SK-N-SH (cell line): ENCODE data around the gene TMEM44. TPM values are rescaled to one million over a fixed set of nuclear protein-coding genes. Genes with fewer than 3 reads are reported as not detected.
A peak's percentile ranks its signal among the peaks of the same experiment; 100 is the strongest.

Experiments used
- CTCF ChIA-PET: fragments of 300-600, 350-600 bp; formaldehyde crosslinking; extraction: SDS; loops from one replicate; lab custom pipeline; 2021; lab: Yijun Ruan, JAX
- POLR2A ChIA-PET: fragments of 350-600 bp; sonication (Branson Sonifier 250); formaldehyde crosslinking; extraction: SDS; loops from one replicate; lab custom pipeline; 2020; ENCODE audit warnings: antibody characterized with exemption, inconsistent platforms; lab: Yijun Ruan, JAX
- DNase-seq: peaks from one replicate; pipeline ENCODE4 v3.0.0; 2012
- H2AFZ ChIP-seq: fragments of 200-600 bp; sonication (generic); 2 replicates; pipeline ENCODE4 v1.8.1; 2016; ENCODE audit warnings: antibody characterized with exemption, mild to moderate bottlenecking, low read depth
- H3F3A ChIP-seq: fragments of 200-600 bp; sonication (generic); replicated peaks from 2 replicates; pipeline ENCODE3; 2016; ENCODE audit warnings: antibody characterized with exemption, mild to moderate bottlenecking; ENCODE audit not compliant: insufficient read depth
- H3K27ac ChIP-seq, 2 experiments: fragments of 200-500 bp in 1 of 2; fragments of 200-600 bp in 1 of 2; sonication (Bioruptor generic) in 1 of 2; sonication (generic), shearing (Covaris generic) in 1 of 2; 2 replicates each; pipeline versions ENCODE4 v1.5.1 to v1.6.1; 2014 to 2016; ENCODE audit warnings: low read depth in 2 of 2, inconsistent platforms in 1 of 2, low read length in 1 of 2, mild to moderate bottlenecking in 1 of 2, mixed read lengths in 1 of 2
- H3K27me3 ChIP-seq: fragments of 200-600 bp; sonication (generic), shearing (Covaris generic); 2 replicates; pipeline ENCODE4 v1.6.1; 2016; ENCODE audit warnings: mixed run types; ENCODE audit not compliant: insufficient read depth
- H3K36me3 ChIP-seq, 2 experiments: fragments of 200-500 bp in 1 of 2; fragments of 200-600 bp in 1 of 2; sonication (Bioruptor generic) in 1 of 2; sonication (generic) in 1 of 2; replicated peaks in 1 of 2; 2 replicates each; pipeline versions ENCODE3 to v1.5.1; 2014 to 2016; ENCODE audit warnings: low read length in 1 of 2, mild to moderate bottlenecking in 1 of 2; ENCODE audit not compliant: insufficient read depth in 2 of 2, control insufficient read depth in 1 of 2
- H3K4me1 ChIP-seq, 2 experiments: fragments of 200-500 bp in 1 of 2; fragments of 200-600 bp in 1 of 2; sonication (Bioruptor generic) in 1 of 2; sonication (generic), shearing (Covaris generic) in 1 of 2; 2 replicates each; pipeline versions ENCODE4 v1.5.1 to v1.6.1; 2014 to 2016; ENCODE audit warnings: low read depth in 1 of 2, low read length in 1 of 2, mixed run types in 1 of 2; ENCODE audit not compliant: insufficient read depth in 2 of 2, control insufficient read depth in 1 of 2
- H3K4me2 ChIP-seq: fragments of 200-600 bp; sonication (generic), shearing (Covaris generic); 2 replicates; pipeline ENCODE4 v1.6.1; 2017; ENCODE audit warnings: mixed run types
- H3K4me3 ChIP-seq, 2 experiments: fragments of 200-500 bp in 1 of 2; fragments of 200-600 bp in 1 of 2; sonication (Bioruptor generic) in 1 of 2; sonication (generic), shearing (Covaris generic) in 1 of 2; 2 replicates each; pipeline versions ENCODE4 v1.5.1 to v1.8.1; 2014 to 2016; ENCODE audit warnings: low read depth in 2 of 2, inconsistent platforms in 1 of 2, low read length in 1 of 2, mild to moderate bottlenecking in 1 of 2, mixed read lengths in 1 of 2, moderate library complexity in 1 of 2
- H3K79me2 ChIP-seq: fragments of 200-600 bp; sonication (generic); 2 replicates; pipeline ENCODE4 v1.8.1; 2017; ENCODE audit warnings: mild to moderate bottlenecking; ENCODE audit not compliant: insufficient read depth
- H3K9ac ChIP-seq: fragments of 200-600 bp; sonication (generic); 2 replicates; pipeline ENCODE4 v1.6.1; 2017; ENCODE audit warnings: mixed run types
- H3K9me2 ChIP-seq: fragments of 200-600 bp; sonication (generic); 2 replicates; pipeline ENCODE4 v1.6.1; 2017; ENCODE audit warnings: mixed run types
- H3K9me3 ChIP-seq: fragments of 200-600 bp; sonication (generic); 2 replicates; pipeline ENCODE4 v1.6.1; 2017; ENCODE audit warnings: mixed run types, mild to moderate bottlenecking, moderate library complexity
- H4K20me1 ChIP-seq: fragments of 200-600 bp; sonication (generic); 2 replicates; pipeline ENCODE4 v1.6.1; 2017; ENCODE audit warnings: mild to moderate bottlenecking, mixed run types; ENCODE audit not compliant: insufficient read depth
- CHD2 ChIP-seq: fragments of 150-350 bp; IDR thresholded peaks from 2 replicates; pipeline ENCODE4 v1.6.1; 2018; ENCODE audit warnings: low read length; ENCODE audit not compliant: partially characterized antibody
- ELF1 ChIP-seq: IDR thresholded peaks from 2 replicates; pipeline ENCODE4 v1.4.0; 2012
- EZH2phosphoT487 ChIP-seq: fragments of 200-600 bp; sonication (generic); IDR thresholded peaks from 2 replicates; pipeline ENCODE4 v1.6.1; 2017; ENCODE audit warnings: low read depth, mixed run types, mild to moderate bottlenecking, antibody characterized with exemption, moderate library complexity, borderline replicate concordance
- FOSL2 ChIP-seq: IDR thresholded peaks from 2 replicates; pipeline ENCODE4 v1.4.0; 2012; ENCODE audit warnings: low read depth, mild to moderate bottlenecking, moderate library complexity, borderline replicate concordance
- FOXJ3 ChIP-seq: sonication (generic); formaldehyde crosslinking; IDR thresholded peaks from 2 replicates; pipeline ENCODE4 v1.5.1; 2020; ENCODE audit warnings: mild to moderate bottlenecking, missing genetic modification reagents
- FOXM1 ChIP-seq: IDR thresholded peaks from 2 replicates; pipeline ENCODE4 v1.4.0; 2012; ENCODE audit warnings: low read depth, mild to moderate bottlenecking
- GABPA ChIP-seq: IDR thresholded peaks from 2 replicates; pipeline ENCODE4 v1.4.0; 2012; ENCODE audit warnings: low read depth, mild to moderate bottlenecking
- NFIC ChIP-seq: IDR thresholded peaks from 2 replicates; pipeline ENCODE4 v1.4.0; 2012; ENCODE audit warnings: borderline replicate concordance
- POLR2AphosphoS5 ChIP-seq: IDR thresholded peaks from 2 replicates; pipeline ENCODE4 v1.6.1; 2012; ENCODE audit warnings: low read depth, low read length
- RAD21 ChIP-seq: IDR thresholded peaks from 2 replicates; pipeline ENCODE4 v1.6.1; 2012; ENCODE audit warnings: mild to moderate bottlenecking, low read length
- RFX5 ChIP-seq: IDR thresholded peaks from 2 replicates; pipeline ENCODE4 v1.6.1; 2012; ENCODE audit warnings: mild to moderate bottlenecking, improper control_type of control experiment, low read length
- SIN3A ChIP-seq: IDR thresholded peaks from 2 replicates; pipeline ENCODE4 v1.6.1; 2012; ENCODE audit warnings: low read depth, mild to moderate bottlenecking, low read length, moderate library complexity, borderline replicate concordance
- SMC3 ChIP-seq: IDR thresholded peaks from 2 replicates; pipeline ENCODE4 v1.6.1; 2012; ENCODE audit warnings: low read depth, low read length, improper control_type of control experiment
- TAF1 ChIP-seq: IDR thresholded peaks from 2 replicates; pipeline ENCODE4 v1.6.1; 2012; ENCODE audit warnings: low read depth, mild to moderate bottlenecking, low read length, moderate library complexity, borderline replicate concordance
- TCF12 ChIP-seq: IDR thresholded peaks from 2 replicates; pipeline ENCODE4 v1.4.0; 2012
- WGBS: methylation state at CpG from one replicate; pipeline ENCODE4 v1.1.6; 2017; ENCODE audit warnings: low lambda C conversion rate; 5-methylcytosine and 5-hydroxymethylcytosine counted together
- polyA plus RNA-seq, 3 experiments: library from polyadenylated mRNA; depleted of rRNA; stranded (reverse); fragments of >200 nt; gene quantifications; 2 replicates each; pipeline ENCODE4 v1.2.3, GENCODE V29; 2012
- TF ChIP-seq, protein P1 (sequence below): IDR thresholded peaks from 2 replicates; pipeline ENCODE4 v1.6.1; 2012; ENCODE audit warnings: mild to moderate bottlenecking, low read depth, low read length, moderate library complexity
- TF ChIP-seq, protein P2 (sequence below): fragments of 150-350 bp; IDR thresholded peaks from 2 replicates; pipeline ENCODE4 v1.6.1; 2016; ENCODE audit warnings: mild to moderate bottlenecking, low read depth, low read length
- TF ChIP-seq, protein P3 (sequence below): fragments of 200-600 bp; sonication (generic); IDR thresholded peaks from 2 replicates; pipeline ENCODE4 v1.6.1; 2017; ENCODE audit warnings: antibody characterized with exemption, mild to moderate bottlenecking, moderate library complexity

Gene TMEM44
- polyA plus RNA-seq, 1 of the 3 experiments (the other 2 are of a cell fraction), result 22.6 TPM

DNA sequence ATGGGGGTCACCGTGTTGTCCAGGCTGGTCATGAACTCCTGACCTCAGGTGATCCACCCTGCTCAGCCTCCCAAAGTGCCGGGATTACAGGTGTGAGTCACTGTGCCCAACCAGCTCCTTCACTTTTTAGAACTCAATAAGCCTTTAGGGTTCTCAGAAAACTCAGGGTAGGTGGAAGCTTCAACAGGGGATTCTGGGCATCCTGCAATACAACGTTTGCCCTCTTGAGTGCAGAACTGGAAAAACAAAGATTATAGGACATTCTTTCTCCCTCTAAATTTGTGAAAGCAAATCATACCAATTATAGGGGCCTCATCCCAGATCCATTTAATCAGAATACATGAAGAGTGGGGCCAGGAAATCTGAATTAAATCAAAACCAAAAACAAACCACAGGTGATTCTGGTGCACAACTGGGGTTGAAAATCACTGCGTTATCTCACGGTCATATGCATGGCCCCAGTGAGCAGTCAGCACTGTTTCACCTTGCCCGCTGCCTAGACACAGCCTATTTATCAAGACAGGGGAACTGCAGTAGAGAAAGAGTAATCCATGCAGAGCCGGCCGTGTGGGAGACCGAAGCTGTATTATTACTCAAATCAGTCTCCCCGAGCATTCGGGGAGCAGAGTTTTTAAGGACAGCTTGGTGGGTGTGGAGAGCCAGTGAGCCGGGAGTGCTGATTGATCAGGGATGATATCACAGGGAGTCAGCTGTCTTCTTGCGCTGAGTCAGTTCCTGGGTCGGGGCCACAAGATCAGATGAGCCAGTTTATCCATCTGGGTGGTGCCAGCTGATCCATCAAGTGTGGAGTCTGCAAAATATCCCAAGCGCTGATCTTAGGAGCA, 58.4 kb downstream of the TMEM44 start (continued):
- TF ChIP-seq, protein P1, sequence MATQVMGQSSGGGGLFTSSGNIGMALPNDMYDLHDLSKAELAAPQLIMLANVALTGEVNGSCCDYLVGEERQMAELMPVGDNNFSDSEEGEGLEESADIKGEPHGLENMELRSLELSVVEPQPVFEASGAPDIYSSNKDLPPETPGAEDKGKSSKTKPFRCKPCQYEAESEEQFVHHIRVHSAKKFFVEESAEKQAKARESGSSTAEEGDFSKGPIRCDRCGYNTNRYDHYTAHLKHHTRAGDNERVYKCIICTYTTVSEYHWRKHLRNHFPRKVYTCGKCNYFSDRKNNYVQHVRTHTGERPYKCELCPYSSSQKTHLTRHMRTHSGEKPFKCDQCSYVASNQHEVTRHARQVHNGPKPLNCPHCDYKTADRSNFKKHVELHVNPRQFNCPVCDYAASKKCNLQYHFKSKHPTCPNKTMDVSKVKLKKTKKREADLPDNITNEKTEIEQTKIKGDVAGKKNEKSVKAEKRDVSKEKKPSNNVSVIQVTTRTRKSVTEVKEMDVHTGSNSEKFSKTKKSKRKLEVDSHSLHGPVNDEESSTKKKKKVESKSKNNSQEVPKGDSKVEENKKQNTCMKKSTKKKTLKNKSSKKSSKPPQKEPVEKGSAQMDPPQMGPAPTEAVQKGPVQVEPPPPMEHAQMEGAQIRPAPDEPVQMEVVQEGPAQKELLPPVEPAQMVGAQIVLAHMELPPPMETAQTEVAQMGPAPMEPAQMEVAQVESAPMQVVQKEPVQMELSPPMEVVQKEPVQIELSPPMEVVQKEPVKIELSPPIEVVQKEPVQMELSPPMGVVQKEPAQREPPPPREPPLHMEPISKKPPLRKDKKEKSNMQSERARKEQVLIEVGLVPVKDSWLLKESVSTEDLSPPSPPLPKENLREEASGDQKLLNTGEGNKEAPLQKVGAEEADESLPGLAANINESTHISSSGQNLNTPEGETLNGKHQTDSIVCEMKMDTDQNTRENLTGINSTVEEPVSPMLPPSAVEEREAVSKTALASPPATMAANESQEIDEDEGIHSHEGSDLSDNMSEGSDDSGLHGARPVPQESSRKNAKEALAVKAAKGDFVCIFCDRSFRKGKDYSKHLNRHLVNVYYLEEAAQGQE, result no peak
- TF ChIP-seq CHD2 (no peak), FOSL2 (peak; percentile 71; the same call in 1 of the 2 replicates), NFIC (peak; percentile 79), FOXM1 (no peak), SIN3A (no peak), ELF1 (no peak), RFX5 (no peak), FOXJ3 (CRISPR knock-in tag) (no peak), EZH2phosphoT487 (no peak), GABPA (no peak), TCF12 (peak; percentile 82)
- TF ChIP-seq, protein P2, sequence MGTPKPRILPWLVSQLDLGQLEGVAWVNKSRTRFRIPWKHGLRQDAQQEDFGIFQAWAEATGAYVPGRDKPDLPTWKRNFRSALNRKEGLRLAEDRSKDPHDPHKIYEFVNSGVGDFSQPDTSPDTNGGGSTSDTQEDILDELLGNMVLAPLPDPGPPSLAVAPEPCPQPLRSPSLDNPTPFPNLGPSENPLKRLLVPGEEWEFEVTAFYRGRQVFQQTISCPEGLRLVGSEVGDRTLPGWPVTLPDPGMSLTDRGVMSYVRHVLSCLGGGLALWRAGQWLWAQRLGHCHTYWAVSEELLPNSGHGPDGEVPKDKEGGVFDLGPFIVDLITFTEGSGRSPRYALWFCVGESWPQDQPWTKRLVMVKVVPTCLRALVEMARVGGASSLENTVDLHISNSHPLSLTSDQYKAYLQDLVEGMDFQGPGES, result no peak

DNA sequence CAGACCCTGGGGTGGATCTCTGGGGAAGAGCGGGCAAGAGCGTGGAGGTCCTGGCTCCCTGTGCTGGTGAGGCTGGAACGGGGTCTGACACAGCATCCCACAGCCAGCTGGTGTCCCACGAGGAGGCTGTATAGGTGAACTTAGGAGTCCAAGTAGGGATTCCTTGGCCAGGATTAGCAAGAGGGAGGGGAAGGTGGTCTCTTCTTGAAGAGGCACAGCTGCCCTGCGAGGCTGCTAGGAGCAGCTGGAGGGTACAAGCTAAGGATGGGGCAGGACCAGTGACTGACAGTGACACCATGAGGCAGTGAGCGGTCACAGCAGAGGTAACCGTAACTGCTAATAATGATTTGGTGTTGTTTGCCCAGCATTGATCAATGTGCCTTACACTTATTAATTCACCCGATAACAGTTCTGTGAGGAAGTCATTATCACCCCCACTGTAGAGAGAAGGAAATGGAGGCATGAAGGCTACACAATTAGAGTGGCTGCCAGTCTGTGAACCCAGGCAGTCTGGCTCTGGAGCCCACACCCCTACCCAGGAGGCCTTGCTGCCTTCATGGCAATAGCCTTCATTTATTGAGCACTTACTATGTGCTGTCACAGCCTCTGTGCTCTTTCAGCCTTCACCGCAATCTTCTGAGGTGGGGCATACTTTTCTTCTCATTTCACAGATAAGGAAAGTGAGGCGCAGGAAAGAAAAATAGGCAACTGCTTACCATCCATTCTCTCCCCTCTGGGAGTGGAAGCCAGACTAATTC, 59.4 kb downstream of the TMEM44 start:
- no peaks in the 10 kb centered on the region for H4K20me1 ChIP-seq
- no peak overlapping the region; the same call in 1 of the 2 replicates for H3K9ac ChIP-seq
- 0 out of 2 replicates have a peak overlapping the region, but pooled peaks have one; percentile 30 for H3K4me2 ChIP-seq
- no peaks in the 10 kb centered on the region for H3K36me3 ChIP-seq
- no peaks in the 10 kb centered on the region for H3K9me2 ChIP-seq
- H3K9me3 ChIP-seq, result no peaks in the 10 kb centered on the region
- WGBS, result 96% methylated on average over 10 of the region's 10 CpGs
- H3K27ac ChIP-seq, result peak overlapping the region in 1 of 2 experiments; percentile 93; a peak in 2 of 4 replicates
- ChIA-PET CTCF (interaction anchor here (0.6 to 5.3 kb wide), 10 partner anchors 10 to 241 kb away, joined by 3 to 25 read pairs (median 3); no protein-coding TSS in a partner anchor), POLR2A (no interaction called here)
- TF ChIP-seq TAF1, result no peak
- no peak for TF ChIP-seq POLR2AphosphoS5
- peak; percentile 59 for TF ChIP-seq SMC3
- TF ChIP-seq RAD21, result peak; percentile 73
- TF ChIP-seq, protein P3, sequence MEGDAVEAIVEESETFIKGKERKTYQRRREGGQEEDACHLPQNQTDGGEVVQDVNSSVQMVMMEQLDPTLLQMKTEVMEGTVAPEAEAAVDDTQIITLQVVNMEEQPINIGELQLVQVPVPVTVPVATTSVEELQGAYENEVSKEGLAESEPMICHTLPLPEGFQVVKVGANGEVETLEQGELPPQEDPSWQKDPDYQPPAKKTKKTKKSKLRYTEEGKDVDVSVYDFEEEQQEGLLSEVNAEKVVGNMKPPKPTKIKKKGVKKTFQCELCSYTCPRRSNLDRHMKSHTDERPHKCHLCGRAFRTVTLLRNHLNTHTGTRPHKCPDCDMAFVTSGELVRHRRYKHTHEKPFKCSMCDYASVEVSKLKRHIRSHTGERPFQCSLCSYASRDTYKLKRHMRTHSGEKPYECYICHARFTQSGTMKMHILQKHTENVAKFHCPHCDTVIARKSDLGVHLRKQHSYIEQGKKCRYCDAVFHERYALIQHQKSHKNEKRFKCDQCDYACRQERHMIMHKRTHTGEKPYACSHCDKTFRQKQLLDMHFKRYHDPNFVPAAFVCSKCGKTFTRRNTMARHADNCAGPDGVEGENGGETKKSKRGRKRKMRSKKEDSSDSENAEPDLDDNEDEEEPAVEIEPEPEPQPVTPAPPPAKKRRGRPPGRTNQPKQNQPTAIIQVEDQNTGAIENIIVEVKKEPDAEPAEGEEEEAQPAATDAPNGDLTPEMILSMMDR, result peak; percentile 61
- peaks cover 36% of the 10 kb centered on the region for H3F3A ChIP-seq
- H2AFZ ChIP-seq, result no peak overlapping the region
- H3K27me3 ChIP-seq, result no peaks in the 10 kb centered on the region
- H3K79me2 ChIP-seq, result no peaks in the 10 kb centered on the region
- peaks cover 0 to 45% of the 10 kb centered on the region in 2 experiments; a peak in 3 of 4 replicates for H3K4me1 ChIP-seq
- DNase-seq, result peak; percentile 66
- H3K4me3 ChIP-seq, result no peak overlapping the region
